Transverse colon (tissue), 4 donors: ENCODE measurements around the gene PRUNE1.

ENCODE experiments used
- CTCF ChIP-seq, 5 experiments: fragments of 200-600 bp in 3 of 5; fragments of 450-650 bp in 2 of 5; sonication (generic) in 3 of 5; IDR thresholded peaks; 1 replicate in 2 of 5; 2 replicates in 3 of 5; pipeline ENCODE4 v1.5.1; 2016 to 2017; ENCODE audit warnings: antibody characterized with exemption in 5 of 5, inconsistent platforms in 3 of 5, mild to moderate bottlenecking in 2 of 5, moderate library complexity in 1 of 5
- EP300 ChIP-seq: sonication (generic); formaldehyde crosslinking; IDR thresholded peaks from one replicate; pipeline ENCODE4 v1.6.1; 2017; ENCODE audit warnings: antibody characterized with exemption, low read depth
- POLR2A ChIP-seq: fragments of 450-650 bp; IDR thresholded peaks from one replicate; pipeline ENCODE4 v1.6.1; 2016; ENCODE audit warnings: antibody characterized with exemption, mild to moderate bottlenecking, moderate library complexity
- POLR2AphosphoS5 ChIP-seq, 3 donors: sonication (generic); formaldehyde crosslinking; IDR thresholded peaks; one replicate each; pipeline ENCODE4 v1.6.1; 2016; ENCODE audit warnings: antibody characterized with exemption in 3 of 3

GRCh38 chr1:151043163-151043562 lies 34.9 kb downstream of the PRUNE1 start:
- TF ChIP-seq POLR2A (no peak), CTCF (IDR thresholded peaks at IDR 0.05) (no peak), POLR2AphosphoS5 (IDR thresholded peaks at IDR 0.05) (no peak), EP300 (no peak)
